Nucleus accumbens (tissue), 56 donors: ENCODE data around the gene SCN9A.
"Not testable (repeated sequence)": the region's sequence is repeated elsewhere in the genome, so short reads cannot be mapped to it uniquely, and the experiment has no call there.

Source experiments
- DNase-seq, 56 donors: peaks; one replicate each; lab custom pipeline; 2025; lab: John Stamatoyannopoulos, UW

SCN9A gene

GRCh38 chr2:166338831-166339339 is 36.9 kb downstream of the SCN9A start:
- DNase-seq = no peak

DNA sequence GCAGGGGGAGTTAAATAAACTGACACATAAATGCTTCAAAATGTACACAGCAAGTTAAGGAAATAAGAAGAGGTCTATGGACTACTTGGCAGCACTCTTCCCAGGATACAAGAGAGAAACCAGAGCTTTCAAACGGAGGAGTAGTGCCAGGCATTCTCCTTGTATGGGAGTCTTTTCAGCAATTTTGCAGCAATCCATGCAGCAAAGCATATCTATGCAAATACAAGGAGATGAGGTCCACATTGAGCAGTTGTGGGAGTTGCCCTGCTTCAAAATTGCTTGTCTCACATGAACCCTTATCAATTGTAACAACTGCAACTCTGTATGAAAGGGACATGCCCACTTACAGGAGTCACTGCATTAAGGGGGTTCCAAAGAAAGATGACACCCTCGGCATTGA is 37.8 kb downstream of the SCN9A start:
- no peak for DNase-seq

GRCh38 chr2:166335284-166335683 is 40.5 kb downstream of the SCN9A start:
- no peak for DNase-seq

DNA sequence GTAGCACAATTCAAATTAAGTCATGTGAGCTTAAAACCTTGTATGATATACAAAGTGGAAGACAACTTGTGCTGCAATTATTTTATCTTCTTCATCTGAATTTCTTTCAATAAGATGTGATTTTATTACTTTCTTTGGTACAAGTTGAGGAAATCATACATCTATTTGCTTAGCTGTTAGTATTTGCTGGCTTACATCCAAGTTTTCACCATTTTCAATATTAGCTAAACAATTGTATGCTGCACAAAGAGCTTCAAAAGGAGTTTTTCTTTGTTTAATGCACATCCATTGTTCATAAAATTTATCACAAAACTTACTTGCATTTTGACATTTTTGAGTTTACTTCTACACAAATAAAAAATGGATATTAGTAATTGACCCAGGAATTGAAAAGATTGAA is 40.9 kb downstream of the SCN9A start:
- no peak for DNase-seq

DNA sequence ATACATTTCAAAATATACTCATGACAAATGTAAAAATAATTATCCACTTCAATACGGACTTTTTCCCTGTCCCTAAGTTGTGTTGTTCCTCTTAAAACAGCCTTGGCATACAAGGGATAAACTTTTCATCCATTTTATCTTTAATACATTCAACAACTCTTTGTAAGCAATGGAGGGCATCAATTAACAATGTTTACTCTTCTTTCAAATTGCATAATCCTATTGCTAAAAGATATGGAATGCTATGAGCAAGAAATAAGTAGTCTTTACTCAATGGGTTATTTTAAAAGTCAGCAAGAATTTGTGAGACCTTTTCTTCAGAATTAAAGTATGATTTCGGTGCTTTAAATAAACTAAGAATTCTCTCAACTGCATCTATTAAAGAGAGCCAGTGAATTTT is 41.9 kb downstream of the SCN9A start:
- no peak for DNase-seq

DNA sequence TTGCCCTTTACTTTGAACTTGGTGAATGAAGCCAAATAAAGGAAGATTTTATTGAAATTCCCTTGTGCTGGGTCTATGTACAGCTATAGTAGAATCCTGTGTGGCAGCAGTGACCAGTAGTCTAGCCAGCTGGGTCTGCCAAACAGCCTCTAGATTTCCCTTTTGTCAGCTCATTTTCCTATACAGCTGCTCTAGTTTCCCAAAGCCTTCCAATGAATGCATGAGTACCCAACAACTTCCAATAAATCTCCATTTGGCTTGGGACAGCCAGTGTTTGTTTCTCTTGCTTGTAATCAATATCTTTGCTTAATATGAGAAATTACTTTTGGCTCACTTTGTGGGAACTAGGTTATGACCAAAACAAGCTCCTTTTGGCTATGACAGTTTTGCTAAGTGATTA is 43.6 kb downstream of the SCN9A start:
- DNase-seq = no peak

GRCh38 chr2:166331468-166331867 is 44.3 kb downstream of the SCN9A start:
- DNase-seq = no peak

- no peak for DNase-seq
Measured at GRCh38 chr2:166329465-166329864, 46.3 kb downstream of the SCN9A start.

DNA sequence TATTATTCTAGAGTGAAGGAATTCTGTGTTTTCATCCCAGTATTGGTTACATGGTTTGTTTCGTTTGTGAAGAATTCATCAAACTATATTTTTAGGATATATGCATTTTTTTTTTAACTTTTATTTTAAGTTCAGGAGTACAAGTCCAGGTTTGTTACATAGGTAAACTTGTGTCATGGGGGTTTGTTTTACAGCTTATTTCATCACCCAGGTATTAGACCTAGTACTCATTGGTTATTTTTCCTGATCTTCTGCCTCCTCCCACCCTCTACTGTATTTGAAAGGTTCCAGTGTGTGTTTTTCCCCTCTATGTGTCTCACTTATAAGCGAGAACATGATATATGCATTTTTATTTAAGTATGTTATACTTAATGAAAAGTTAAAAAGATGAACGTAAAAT is 47.6 kb downstream of the SCN9A start:
- no peak for DNase-seq

- DNase-seq = no peak
Measured at GRCh38 chr2:166321076-166321475, 54.7 kb downstream of the SCN9A start.

- DNase-seq = no peak
Measured at GRCh38 chr2:166314022-166314759, 61.6 kb downstream of the SCN9A start.

DNA sequence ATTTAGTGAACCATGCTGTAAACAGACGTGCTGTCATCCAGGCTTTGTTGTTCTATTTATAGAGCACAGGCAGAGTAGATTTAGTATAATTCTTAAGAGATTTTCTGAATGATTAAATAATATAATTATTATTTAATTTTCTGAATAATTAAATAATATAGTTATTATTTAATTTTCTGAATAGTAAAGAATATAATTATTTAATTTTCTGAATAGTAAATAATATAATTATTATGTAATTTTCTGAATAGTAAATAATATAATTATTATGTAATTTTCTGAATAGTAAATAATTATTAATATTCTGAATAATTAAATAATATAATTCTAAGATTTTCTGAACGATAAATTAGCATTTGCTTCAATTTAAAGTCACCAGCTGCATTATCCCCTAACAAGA is 62.9 kb downstream of the SCN9A start:
- not testable (repeated sequence) for DNase-seq

- DNase-seq = no peak
Measured at GRCh38 chr2:166307326-166307725, 68.4 kb downstream of the SCN9A start.

DNA sequence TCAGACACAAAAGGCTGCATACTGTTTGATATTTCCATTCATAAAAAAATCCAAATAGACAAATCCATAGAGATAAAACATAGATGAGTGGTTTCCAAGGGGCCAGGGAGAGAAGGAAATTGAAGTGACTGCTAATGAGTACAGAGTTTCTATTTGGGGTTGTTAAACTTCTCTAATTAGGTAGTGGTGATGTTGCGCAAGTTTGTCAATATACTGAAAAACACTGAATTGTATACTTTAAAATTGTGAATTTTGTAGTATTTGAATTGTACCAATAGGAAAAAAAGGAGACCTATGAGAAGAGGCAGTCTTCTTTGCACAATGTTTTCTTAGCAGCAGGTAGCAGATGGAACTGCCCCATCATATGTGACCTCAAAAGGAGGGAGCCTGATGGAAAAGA is 71.1 kb downstream of the SCN9A start:
- no peak for DNase-seq

- DNase-seq = no peak
Measured at GRCh38 chr2:166302036-166302435, 73.7 kb downstream of the SCN9A start.

DNA sequence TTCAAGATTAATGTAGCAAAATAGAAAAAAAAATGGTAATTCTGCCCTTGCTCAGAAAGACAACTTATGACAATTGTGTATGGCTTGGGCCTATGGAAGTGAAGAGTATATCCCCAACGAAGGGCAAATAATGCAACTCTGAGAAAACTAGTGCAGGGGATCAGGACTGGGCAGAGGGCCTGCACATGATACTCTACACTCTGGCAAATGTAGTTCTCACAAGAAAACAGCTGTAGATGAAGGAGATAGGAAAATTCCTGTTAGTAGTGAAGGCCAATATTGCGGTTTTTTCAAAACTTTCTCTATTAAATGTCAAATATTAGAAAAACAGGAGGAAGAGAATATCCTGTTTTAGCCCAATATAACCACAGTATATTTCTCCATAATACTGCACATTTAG is 77.8 kb downstream of the SCN9A start:
- no peak for DNase-seq

DNA sequence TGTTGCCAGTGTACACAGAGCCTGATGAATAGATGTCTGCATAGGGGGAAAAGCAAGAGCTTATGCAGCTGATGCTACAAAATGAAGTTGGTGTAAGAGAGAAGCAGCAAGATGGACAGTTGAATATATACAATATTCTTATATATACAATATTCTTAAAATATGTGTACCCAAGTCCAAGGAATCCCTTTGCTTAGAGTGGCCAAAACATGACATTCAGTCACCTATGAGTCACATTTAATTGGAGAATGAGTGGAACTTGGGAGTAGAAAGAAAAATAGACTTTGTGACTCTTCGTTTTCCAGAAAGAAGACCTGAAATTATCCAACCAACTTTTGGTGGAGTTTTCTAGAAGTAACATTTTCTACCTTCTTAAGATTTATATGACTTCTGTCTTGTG is 81.8 kb downstream of the SCN9A start:
- no peak for DNase-seq

GRCh38 chr2:166285215-166285614 is 90.5 kb downstream of the SCN9A start:
- no peak for DNase-seq

- no peak for DNase-seq
Measured at GRCh38 chr2:166284359-166284758, 91.4 kb downstream of the SCN9A start.

DNA sequence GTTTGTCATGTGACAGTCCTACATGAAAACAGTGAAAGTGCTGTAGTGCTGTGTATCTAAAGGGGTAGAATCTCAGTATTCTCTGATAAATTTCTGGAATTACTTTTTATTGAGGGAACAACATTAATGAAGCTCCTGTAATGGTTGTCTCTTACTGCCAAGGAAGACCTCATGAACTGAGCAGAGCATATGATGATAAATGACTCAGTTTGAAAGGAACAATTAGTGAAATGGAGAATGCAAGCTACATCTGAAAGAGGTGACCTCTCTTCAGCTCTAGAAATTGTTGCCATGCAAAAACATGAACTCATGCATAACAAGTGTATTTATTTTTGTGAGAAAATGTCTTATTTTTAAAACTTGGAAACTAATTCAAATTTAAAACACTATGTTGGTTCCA is 93.6 kb downstream of the SCN9A start:
- no peak for DNase-seq

GRCh38 chr2:166278856-166279255 is 96.9 kb downstream of the SCN9A start:
- DNase-seq = no peak

GRCh38 chr2:166270376-166270775 is 105.4 kb downstream of the SCN9A start:
- no peak for DNase-seq

GRCh38 chr2:166269322-166269721 is 106.4 kb downstream of the SCN9A start:
- DNase-seq = no peak
